NCI-H1048 (cell line): ENCODE data around the gene TTBK2.
"Not testable (repeated sequence)": the region's sequence is repeated elsewhere in the genome, so short reads cannot be mapped to it uniquely, and the experiment has no call there.

ENCODE experiments used
- DNase-seq: peaks from one replicate; lab custom pipeline; 2025; lab: John Stamatoyannopoulos, UW

The TTBK2 gene

DNA sequence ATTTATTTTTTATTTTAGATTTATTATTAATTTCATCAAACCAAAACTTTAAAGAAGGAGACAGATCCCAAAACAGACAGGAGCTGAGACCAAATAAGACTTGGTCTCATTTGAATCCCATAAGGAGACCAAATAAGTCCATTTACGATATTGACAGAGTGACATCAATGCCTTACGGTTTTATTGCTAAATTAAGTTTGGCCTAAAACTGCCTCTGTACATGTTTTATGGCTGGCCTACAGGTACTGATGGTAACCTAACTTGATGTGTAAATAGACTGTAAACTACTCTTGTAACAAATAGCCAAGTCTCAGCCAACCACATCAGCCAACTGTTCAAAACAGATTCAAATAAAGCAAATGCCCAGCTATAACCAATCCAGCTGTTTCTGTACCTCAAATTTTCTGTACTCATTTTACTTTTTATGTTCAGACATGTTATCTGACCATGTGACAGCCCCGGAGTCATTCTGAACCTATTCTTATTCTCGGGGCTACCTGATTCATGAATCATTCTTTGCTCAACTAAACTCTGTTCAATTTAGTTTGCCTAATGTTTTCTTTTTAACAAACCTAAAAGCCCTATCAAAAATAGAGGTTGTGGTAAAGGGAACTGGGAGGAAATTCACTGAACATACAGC is 94.2 kb downstream of the TTBK2 start:
- no peak for DNase-seq

DNA sequence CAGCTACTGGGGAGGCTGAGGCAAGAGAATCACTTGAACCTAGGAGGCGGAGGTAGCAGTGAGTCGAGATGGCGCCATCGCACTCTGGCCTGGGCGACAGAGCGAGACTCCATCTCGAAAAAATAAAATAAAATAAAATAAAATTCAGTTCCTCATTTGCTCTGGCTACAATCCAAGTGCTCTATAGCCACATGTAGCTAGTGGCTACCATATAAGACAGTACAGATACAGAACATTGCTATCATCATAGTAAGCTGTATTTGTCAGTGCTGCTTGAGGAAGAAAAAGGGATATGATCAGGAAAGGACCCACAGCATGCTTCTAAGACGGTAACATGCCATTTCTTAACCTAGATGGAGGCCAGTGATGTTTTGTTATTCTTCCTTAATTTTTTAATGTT is 95.0 kb downstream of the TTBK2 start:
- DNase-seq: no peak

DNA sequence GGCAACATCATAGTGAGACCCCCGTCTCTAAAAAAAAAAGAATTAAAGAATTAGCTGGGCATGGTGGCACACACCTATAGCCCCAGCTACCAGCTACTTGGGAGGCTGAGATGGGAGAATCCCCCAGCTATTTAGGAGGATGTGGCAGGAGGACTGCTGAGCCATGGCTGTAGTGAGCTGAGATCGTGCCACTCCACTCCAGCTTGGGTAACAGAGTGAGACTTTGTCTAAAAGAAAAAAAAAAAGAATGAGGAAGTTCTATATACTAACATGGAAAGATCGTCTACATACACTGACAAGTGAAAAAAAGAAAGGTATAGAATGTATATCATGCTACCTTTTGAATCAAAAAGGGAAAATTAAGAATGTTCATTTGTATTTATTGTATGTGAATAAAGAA is 99.8 kb downstream of the TTBK2 start:
- DNase-seq: no peak

DNA sequence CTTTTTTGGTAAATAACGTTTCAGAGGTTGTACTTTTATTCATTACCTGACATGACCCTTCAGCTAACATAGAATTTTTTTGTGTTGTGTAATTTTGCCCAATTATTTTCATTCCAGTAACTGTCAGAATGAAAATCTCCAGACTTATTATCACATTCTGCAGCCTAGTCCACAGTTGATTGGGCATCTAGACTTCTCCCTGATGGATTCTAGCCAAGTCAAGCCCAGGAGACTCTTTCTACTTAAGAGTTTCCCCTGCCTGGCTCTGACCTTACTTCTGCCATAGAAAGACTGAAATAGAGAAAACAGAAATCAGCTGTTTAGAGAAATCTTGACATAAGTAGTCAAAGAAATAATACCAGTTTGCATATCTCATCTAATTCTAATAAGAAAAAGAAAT is 100.8 kb downstream of the TTBK2 start:
- no peak for DNase-seq

DNA sequence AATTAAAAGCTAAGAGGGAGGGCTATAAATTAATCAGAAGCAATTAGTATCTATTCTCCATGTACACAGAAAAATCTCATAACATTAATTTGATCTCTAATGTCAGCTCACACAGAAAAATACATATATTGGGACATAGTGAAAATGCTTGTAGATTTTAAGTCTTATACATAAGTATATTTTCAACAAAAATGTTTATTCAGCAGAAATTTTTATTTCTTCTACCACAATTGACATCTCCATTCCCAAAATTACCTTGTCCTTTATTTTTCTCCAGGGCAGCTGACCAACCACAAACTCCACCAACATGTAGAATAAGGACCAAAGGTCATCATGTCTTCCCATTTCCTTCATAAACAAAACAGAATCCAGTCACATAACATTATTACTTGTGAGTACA is 109.1 kb downstream of the TTBK2 start:
- DNase-seq: no peak

DNA sequence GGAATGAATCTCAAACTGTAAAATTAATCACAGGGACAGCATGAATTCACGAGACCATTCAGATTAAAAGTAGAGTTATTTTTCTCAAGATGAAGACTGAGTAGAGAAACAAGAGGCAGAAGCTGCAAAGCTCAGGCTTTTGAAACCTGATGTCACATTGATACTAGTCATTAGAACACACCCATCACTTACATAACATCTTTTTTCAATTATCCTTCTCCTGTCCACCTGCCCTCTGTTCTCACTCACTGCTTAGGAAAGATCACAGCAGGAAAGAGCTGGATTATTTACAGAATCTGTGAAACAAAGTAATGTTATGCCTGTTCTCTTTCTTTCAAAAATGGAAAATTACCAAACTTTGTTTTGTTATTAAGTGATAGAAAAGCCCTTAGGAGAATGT is 111.7 kb downstream of the TTBK2 start:
- DNase-seq: no peak

DNA sequence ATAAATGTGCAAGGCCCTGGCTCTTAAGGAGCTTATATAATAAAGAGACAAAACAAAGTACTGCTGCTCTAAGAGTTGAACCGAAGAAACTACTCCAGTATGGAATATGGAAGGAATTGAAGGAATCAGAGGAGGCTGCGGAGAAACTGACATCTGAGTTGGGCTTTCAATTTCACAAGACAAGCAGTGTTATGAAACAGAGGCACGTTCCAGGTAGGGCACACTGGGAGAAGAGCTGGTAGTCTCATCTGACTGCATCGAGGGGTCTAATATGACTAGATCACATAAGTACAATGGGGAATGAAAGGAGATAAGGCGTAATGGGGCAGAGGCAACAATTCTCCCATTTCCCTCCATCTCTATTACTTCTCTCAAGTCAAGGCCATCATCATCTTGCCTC is 115.3 kb downstream of the TTBK2 start:
- no peak for DNase-seq

DNA sequence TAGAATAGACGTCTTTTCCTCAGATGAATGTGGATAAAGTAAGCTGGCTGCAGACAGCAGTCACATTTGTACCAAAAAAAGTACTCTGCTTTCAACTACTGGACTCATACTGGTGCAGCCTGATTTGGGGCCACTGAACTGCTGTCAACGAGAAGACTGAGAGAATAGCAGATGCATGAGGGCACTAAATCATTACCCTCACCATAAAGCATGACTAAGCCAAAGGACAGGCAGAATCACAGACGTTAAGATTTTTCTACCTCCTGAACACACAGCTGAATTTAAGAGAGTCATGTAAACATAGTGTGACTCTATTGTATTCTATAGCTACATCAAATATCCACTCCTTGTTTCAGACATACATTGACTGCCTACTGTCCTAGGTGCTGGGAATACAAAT is 115.8 kb downstream of the TTBK2 start:
- no peak for DNase-seq

DNA sequence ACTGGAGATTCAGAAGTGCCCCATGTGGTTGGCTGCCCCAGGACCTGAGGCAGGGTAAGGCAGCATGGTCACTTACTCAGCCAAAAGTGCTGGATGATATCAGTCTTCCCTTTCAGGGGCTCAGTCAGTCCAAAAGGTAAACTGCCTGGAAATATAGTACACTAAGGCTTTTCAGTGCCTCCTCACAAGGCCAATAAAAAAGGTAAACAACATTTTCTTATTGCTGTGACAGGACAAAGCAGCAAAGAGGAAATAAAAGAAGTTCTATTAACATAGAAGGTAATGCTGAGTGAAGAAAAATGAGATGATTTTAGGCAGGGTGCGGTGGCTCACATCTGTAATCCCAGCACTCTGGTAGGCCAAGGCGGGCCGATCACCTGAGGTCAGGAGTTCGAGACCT is 117.1 kb downstream of the TTBK2 start:
- DNase-seq: no peak

DNA sequence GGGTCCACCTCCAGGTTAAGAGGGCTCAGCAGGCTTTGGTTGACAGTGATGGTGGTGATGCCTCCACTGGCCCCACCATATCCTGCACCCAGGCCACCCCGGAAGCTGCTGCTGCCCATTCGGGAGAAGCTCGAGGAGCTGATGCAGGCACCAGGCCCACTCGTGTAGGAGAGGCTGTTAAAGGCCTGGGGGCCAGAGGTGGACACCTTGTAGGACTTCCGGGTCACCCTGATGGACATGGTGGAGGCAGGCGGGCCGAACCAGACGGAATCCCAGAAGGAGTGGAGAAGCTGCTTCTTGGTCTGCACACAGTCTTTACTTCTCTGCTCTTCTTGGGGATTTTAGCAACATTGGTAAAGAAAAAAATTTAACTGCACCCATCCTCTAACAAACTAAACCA is 118.4 kb downstream of the TTBK2 start:
- DNase-seq: no peak

DNA sequence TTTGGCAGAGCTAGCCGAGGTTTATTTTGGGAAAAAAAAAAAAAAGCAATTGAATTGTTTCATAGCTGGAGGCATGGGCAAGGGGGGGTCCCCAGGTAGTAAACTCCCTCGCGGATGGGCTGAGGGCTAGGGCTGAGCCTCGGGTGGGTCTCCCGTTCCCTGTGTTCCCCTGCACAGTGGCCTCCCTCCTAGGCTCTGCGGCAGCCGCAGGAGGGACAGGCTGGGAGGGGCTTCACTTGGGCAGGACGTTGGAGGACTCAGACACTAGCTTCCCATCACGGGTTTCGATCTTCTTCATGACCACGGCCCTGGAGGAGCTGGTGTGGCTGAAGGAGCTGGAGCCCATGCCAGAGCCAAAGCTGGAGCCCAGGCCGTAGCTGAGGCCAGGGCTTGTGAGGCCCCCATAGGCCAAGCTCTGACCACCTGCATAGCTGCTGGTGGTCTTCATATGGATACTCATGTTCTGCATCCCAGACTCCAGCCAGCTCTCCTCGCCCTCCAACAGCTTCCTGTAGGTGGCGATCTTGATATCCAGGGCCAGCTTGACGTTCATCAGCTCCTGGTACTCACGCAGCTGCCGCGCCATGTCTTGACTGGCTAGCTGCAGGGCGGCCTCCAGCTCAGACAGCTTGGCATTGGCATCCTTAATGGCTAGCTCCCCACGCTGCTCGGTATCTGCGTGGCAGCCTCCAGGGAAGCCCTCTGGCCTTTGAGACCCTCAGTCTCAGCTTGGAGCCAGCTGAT is 119.7 kb downstream of the TTBK2 start:
- DNase-seq: no peak

DNA sequence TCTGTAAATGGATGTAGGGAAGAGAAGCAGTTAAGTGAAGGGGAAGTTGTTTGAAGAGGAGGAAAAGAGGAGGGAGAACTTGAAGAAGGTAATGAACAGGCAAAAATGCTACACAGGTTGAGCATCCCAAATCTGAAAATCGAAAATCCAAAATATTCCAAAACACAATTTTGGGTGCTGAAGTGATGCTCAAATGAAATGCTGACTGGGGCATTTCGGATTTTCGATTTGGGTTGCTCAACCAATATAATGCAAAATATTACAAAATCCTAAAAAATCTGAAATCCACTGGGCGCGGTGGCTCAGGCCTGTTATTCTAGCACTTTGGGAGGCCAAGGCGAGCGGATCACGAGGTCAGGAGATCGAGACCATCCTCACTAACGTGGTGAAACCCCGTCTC is 121.8 kb downstream of the TTBK2 start:
- DNase-seq: no peak

DNA sequence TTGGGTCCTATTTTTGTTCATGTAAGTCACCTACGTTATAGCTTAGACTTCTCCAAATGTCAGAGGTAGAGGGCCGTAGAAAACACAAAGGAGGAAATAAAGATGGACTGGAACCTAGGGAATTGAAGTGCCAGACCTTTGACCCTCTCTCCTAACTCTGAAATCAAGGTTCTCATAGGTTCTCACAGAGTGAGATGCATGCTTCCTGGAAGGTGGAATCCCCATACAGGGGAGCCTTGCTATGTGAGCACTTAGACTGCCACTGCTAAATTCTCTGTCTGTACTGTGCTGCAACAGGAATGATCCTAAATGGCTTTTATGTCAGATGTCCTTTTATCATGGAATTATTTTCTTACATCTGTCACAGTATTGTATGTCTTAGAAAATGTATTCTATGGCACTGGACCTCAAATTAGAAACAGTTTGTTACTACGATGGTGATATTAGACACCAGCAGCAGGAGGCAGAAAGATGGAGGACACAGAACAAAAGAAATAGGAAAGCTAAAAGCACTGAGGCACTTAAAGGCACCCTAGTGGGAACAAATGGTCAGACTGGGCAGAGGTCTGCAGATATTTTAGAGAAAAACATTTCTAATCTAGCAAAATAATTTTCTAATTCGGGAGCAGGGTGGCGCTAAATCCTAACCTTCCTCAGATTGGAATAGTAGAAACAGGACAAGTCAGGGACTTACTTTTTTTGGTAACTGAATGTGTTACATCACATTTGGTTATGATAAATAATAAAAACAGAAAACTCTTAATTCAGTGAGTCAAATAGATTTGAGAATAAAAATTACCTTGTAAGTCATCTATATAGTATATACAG is 123.4 kb downstream of the TTBK2 start:
- no peak for DNase-seq

DNA sequence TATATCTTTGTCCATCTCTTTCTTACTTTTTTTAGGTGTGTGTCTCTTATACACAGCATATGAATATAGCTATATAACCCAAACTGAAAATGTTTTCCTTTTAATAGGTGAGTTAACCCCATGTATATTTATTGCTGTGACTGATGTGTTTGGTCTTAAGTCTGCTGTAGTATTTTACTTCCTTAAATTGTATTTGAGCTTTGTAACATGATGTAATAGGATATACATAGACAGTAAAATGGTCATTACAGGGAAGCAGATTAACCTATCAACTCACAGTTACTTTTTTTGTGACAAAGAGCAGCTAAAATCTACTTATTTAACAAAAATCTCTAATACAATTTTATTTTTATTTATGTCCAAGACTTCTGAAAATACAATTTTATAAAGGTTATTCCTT is 131.9 kb downstream of the TTBK2 start:
- DNase-seq: no peak

DNA sequence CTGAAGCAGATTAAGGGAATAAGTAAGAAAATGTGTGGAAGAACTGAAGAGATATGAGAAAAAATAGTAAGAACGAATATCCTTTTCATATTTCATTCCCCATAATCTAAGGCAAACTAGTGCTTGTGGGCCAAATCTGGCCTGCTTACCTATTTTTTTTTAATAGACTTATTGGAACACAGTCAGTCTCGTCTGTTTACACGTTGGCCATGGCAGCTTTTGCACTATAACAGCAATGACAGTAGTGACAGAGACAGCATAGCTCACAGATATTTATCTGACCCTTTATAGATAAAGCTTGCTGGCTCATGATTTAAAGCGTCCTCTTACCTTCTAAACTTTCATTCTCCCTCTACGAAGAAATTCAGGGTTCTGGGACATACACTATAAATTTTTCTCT is 133.6 kb downstream of the TTBK2 start:
- no peak for DNase-seq

DNA sequence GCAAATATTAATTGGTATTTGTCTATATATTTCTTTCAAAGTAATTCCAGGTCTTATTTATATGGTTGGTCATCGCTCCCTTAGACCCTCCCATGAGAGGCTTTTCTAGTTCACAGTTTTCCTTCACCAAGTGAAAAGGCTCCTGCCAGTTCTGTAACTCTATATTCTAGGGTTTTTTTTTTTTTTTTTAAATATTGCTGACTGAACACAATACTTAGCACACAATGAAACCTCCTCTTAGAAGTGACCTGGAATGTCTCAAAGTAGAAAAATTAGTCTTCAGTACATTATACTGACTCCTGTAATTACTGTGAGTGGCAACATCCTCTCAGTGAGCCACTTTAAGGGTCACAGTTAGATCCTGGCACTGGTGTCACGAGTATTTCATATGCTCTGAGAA is 135.0 kb downstream of the TTBK2 start:
- DNase-seq: no peak

DNA sequence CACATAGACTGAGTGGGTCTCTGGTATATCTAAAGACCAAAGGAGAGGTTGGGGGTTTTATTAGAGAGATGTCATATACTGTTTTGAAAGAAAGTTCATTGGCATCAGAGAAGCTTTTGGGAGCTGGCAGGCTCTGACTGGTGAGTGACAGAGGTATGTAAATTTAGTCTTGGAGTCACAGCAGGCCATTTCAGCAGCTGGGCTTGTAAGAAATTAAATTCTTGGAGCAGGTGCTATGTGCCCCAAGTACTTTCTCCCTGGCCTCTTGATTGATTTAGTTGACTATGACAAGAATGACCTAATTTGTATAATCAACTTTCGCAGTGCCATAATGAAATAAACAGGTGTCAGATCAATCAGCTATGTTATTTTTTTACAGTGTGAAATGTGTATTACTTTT is 135.9 kb downstream of the TTBK2 start:
- no peak for DNase-seq

DNA sequence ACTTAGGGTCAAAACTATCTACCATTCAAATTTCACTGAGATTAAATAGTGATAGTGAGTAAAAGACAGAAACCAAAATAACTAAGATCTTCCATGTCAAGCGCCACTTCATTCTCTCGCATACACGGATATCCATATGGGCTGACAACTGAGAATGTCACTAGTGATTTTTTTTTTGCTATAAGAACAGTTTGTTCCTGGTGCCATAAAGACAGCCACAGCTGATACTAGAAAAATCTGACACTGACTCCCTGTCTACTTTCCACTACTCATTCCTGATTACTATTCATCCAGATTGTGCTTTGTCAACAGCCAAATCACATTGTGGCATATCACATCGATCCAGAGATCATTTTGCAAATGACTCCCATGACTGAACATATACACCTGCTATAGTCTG is 137.9 kb downstream of the TTBK2 start:
- DNase-seq: no peak

DNA sequence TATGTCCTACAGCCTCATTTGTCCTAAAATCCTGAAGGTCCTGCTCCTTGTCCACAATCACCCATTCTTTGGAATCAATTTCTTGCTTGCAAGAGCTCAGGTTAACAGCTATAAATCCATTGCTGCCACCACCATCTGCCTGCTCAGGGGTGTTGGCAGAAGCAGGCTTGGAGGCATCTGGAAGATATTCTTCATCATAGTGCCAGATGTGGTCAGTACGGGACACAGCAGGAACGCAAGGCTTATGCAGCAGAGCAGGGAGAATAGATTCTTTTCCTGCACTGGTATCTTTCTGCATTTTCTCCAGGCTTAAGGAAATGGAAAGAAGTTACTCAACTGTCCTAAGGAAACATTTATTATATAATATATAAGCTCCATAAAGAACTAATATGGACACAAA is 145.2 kb downstream of the TTBK2 start:
- no peak for DNase-seq

DNA sequence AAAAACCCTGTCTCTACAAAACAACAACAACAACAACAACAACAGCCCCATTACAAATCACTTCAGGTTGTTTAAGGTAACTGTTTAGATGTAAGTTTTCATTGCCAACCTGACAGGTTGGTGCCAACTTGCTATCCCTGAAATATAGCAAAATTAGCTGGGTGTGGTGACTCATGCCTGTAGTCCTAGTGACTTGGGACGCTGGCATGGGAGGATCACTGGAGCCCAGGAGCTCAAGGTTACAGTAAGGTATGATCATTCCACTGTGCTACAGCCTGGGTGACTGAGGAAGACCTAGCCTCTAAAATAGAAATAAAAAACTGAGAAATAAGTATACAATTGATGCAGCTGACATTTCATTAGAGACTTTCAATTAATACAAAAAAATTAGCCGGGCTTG is 147.7 kb downstream of the TTBK2 start:
- no peak for DNase-seq

DNA sequence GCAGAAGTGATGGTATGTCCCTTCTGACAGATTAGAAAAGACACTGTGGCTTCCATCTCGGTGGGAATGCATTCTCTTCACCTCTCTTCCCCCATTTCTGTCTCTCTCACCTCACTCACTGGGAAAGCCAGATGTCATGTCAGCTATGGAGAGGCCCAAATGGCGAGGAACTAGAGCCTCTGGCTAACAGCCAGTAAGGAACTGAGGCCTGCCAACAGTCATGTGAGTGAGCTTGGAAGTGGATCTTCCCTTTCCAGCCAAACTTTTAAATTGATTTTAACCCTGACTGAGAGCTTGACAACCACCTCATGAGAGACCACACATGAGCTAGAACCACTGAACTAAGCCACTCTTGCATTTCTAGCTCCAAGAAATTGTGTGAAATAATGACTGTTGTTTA is 148.4 kb downstream of the TTBK2 start:
- no peak for DNase-seq

DNA sequence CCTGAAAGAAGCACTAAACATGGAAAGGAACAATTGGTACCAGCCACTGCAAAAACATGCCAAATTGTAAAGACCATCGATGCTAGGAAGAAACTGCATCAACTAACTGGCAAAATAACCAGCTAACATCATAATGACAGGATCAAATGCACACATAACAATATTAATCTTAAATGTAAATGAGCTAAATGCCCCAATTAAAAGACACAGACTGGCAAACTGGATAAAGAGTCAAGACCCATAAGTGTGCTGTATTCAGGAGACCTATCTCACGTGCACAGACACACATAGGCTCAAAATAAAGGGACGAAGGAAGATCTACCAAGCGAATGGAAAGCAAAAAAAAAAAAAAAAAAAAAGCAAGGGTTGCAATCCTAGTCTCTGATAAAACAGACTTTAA is 154.5 kb downstream of the TTBK2 start:
- not testable (repeated sequence) for DNase-seq

DNA sequence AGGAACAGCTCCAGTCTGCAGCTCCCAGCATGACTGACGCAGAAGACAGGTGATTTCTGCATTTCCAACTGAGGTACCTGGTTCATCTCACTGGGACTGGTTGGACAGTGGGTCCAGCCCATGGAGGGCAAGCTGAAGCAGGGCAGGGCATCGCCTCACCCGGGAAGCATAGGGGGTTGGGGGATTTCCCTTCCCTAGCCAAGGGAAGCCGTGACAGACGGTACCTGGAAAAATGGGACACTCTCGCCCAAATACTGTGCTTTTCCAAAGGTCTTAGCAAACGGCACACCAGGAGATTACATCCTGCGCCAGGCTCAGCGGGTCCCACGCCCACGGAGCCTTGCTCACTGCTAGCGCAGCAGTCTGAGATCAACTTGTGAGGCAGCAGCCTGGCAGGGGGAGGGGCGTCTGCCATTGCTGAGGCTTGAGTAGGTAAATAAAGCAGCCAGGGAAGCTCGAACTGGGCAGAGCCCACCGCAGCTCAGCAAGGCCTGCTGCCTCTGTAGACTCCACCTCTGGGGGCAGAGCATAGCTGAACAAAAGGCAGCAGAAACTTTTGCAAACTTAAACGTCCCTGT is 156.3 kb downstream of the TTBK2 start:
- not testable (repeated sequence) for DNase-seq
